Glutamatergic neuron (in vitro differentiated cells): ENCODE data around the gene HK1. TPM values are rescaled to one million over a fixed set of nuclear protein-coding genes. Genes with fewer than 3 reads are reported as not detected.
A peak's percentile ranks its signal among the peaks of the same experiment; 100 is the strongest.
"Not testable (repeated sequence)": the region's sequence is repeated elsewhere in the genome, so short reads cannot be mapped to it uniquely, and the experiment has no call there.

Source experiments
- DNase-seq: peaks from one replicate; pipeline ENCODE4 v3.0.0; 2022
- H3K27ac Mint-ChIP-seq: one replicate; pipeline ENCODE4 v1.8.0; 2020; ENCODE audit warnings: mild to moderate bottlenecking, mixed read lengths, inconsistent platforms; ENCODE audit not compliant: unreplicated experiment
- H3K27me3 Mint-ChIP-seq: one replicate; pipeline ENCODE4 v1.8.0; 2020; ENCODE audit warnings: mild to moderate bottlenecking, moderate library complexity, mixed read lengths, inconsistent platforms; ENCODE audit not compliant: unreplicated experiment
- H3K36me3 Mint-ChIP-seq: one replicate; pipeline ENCODE4 v1.8.0; 2020; ENCODE audit warnings: mild to moderate bottlenecking, mixed read lengths, inconsistent platforms; ENCODE audit not compliant: unreplicated experiment
- H3K4me1 Mint-ChIP-seq: one replicate; pipeline ENCODE4 v1.8.0; 2020; ENCODE audit warnings: mild to moderate bottlenecking, low read depth, mixed read lengths, inconsistent platforms; ENCODE audit not compliant: unreplicated experiment
- H3K4me3 Mint-ChIP-seq: one replicate; pipeline ENCODE4 v1.8.0; 2020; ENCODE audit warnings: mild to moderate bottlenecking, mixed read lengths, inconsistent platforms; ENCODE audit not compliant: unreplicated experiment
- H3K9me3 Mint-ChIP-seq: one replicate; pipeline ENCODE4 v1.8.0; 2020; ENCODE audit warnings: mild to moderate bottlenecking, moderate library complexity, mixed read lengths, inconsistent platforms; ENCODE audit not compliant: unreplicated experiment
- CTCF ChIP-seq: fragments of 200-600 bp; sonication (generic); IDR thresholded peaks from one replicate; pipeline ENCODE4 v1.5.0; 2021; ENCODE audit not compliant: partially characterized antibody, unreplicated experiment
- total RNA-seq: library from RNA; stranded (reverse); fragmentation: NEBNext Ultra II Directional; extraction: Animal tissue kit (Norgen Biotek cat#: 25700); gene quantifications from one replicate; pipeline ENCODE4 v1.2.1, GENCODE V29; 2021; ENCODE audit not compliant: unreplicated experiment

Gene HK1
- total RNA-seq, 1 donor from 2014 or later = 240 TPM

GRCh38 chr10:69307434-69307833 lies 29.1 kb downstream of the HK1 start:
- DNase-seq = no peak
- TF ChIP-seq CTCF = no peak
- peaks cover 18% of the 10 kb centered on the region for H3K4me1 Mint-ChIP-seq
- H3K36me3 Mint-ChIP-seq = no peaks in the 10 kb centered on the region
- peaks cover 6% of the 10 kb centered on the region for H3K27me3 Mint-ChIP-seq
- H3K27ac Mint-ChIP-seq = no peak overlapping the region
- peaks cover 5% of the 10 kb centered on the region for H3K9me3 Mint-ChIP-seq
- no peak overlapping the region for H3K4me3 Mint-ChIP-seq

GRCh38 chr10:69308304-69308703 lies 30.0 kb downstream of the HK1 start:
- H3K27me3 Mint-ChIP-seq, H3K27ac Mint-ChIP-seq, H3K9me3 Mint-ChIP-seq, DNase-seq, H3K36me3 Mint-ChIP-seq, H3K4me3 Mint-ChIP-seq: not testable (repeated sequence)
- peaks cover 22% of the 10 kb centered on the region for H3K4me1 Mint-ChIP-seq

- H3K4me1 Mint-ChIP-seq = peaks cover 12% of the 10 kb centered on the region
- peaks cover 2% of the 10 kb centered on the region for H3K9me3 Mint-ChIP-seq
- no peak overlapping the region for H3K4me3 Mint-ChIP-seq
- TF ChIP-seq CTCF = no peak
- H3K27ac Mint-ChIP-seq = peak overlapping the region; percentile 16
- H3K36me3 Mint-ChIP-seq = peaks cover 4% of the 10 kb centered on the region
- H3K27me3 Mint-ChIP-seq = peaks cover 7% of the 10 kb centered on the region
- DNase-seq = no peak
Observed at GRCh38 chr10:69311309-69311708, 33.0 kb downstream of the HK1 start.

GRCh38 chr10:69312528-69312927 lies 34.2 kb downstream of the HK1 start:
- no peak for TF ChIP-seq CTCF
- Mint-ChIP-seq H3K4me3 (no peak overlapping the region), H3K27me3 (peaks cover 10% of the 10 kb centered on the region), H3K9me3 (peaks cover 3% of the 10 kb centered on the region), H3K27ac (peak overlapping the region; percentile 17), H3K36me3 (peaks cover 4% of the 10 kb centered on the region), H3K4me1 (peaks cover 9% of the 10 kb centered on the region)
- no peak for DNase-seq

GRCh38 chr10:69315100-69315542 lies 36.8 kb downstream of the HK1 start:
- H3K27me3 Mint-ChIP-seq = peaks cover 15% of the 10 kb centered on the region
- H3K4me3 Mint-ChIP-seq = no peak overlapping the region
- H3K9me3 Mint-ChIP-seq = peaks cover 9% of the 10 kb centered on the region
- DNase-seq = no peak
- H3K4me1 Mint-ChIP-seq = peaks cover 11% of the 10 kb centered on the region
- peaks cover 4% of the 10 kb centered on the region for H3K36me3 Mint-ChIP-seq
- no peak overlapping the region for H3K27ac Mint-ChIP-seq
- no peak for TF ChIP-seq CTCF
